HepG2 (cell line): ENCODE data around the gene MIEF1. TPM values are rescaled to one million over a fixed set of nuclear protein-coding genes. Genes with fewer than 3 reads are reported as not detected.

Experiments used
- ATAC-seq: fragments of 200-7000 bp; cut with Tn5 transposase; 3 replicates; pipeline ENCODE4 v1.9.1; 2020; ENCODE audit warnings: mild to moderate bottlenecking, moderate library complexity
- BruUV-seq: library from RNA; stranded (reverse); fragments of 400-500 nt; replicated peaks from 2 replicates; lab custom pipeline; 2021; lab: Mats Ljungman, UMichigan
- CTCF ChIA-PET: fragments of 300-600 bp; formaldehyde crosslinking; extraction: SDS; loops from one replicate; lab custom pipeline; 2021; ENCODE audit warnings: low total read pairs, inconsistent platforms, low intra/inter-chr PET ratio; lab: Yijun Ruan, JAX
- POLR2A ChIA-PET: fragments of 350-600 bp; sonication (Branson Sonifier 250); formaldehyde crosslinking; loops from one replicate; lab custom pipeline; 2020; ENCODE audit warnings: antibody characterized with exemption, inconsistent platforms; lab: Yijun Ruan, JAX
- DNase-seq: peaks from one replicate; pipeline ENCODE4 v3.0.0-alpha.2; 2015; ENCODE audit warnings: low spot score
- FAIRE-seq: peaks from 3 replicates; lab custom pipeline; 2011; peaks lifted over from hg19 to GRCh38; lab: Jason Lieb, UNC
- H2AFZ ChIP-seq: one replicate; pipeline ENCODE4 v1.6.1; 2011; ENCODE audit warnings: low read length, inconsistent platforms
- H3K27ac ChIP-seq: fragments of 300-600 bp; 3 replicates; pipeline ENCODE4 v1.8.0; 2011; ENCODE audit warnings: mixed run types, mild to moderate bottlenecking, mixed read lengths, low read length, inconsistent platforms; ENCODE audit not compliant: insufficient read depth; ENCODE audit errors: extremely low read length
- H3K27me3 ChIP-seq, 2 experiments: fragments of 200-600 bp in 1 of 2; 2 replicates in 1 of 2; 3 replicates in 1 of 2; pipeline versions ENCODE4 v1.6.0 to v1.8.0; 2011; ENCODE audit warnings: low read length in 2 of 2, mild to moderate bottlenecking in 2 of 2, moderate library complexity in 2 of 2, inconsistent platforms in 1 of 2; ENCODE audit not compliant: insufficient read depth in 2 of 2, control insufficient read depth in 1 of 2
- H3K36me3 ChIP-seq, 2 experiments: fragments of 200-600 bp in 1 of 2; replicated peaks in 1 of 2; 2 replicates in 1 of 2; 3 replicates in 1 of 2; pipeline versions ENCODE4 v1.5.1 to v1.8.0; 2011; ENCODE audit warnings: low read length in 2 of 2, inconsistent platforms in 1 of 2; ENCODE audit not compliant: insufficient read depth in 2 of 2, control insufficient read depth in 1 of 2
- H3K4me1 ChIP-seq: 2 replicates; pipeline ENCODE4 v1.5.1; 2012; ENCODE audit warnings: low read length, inconsistent platforms; ENCODE audit not compliant: insufficient read depth
- H3K4me2 ChIP-seq: 2 replicates; pipeline ENCODE4 v1.6.0; 2011; ENCODE audit warnings: low read depth, low read length, inconsistent platforms
- H3K4me3 ChIP-seq, 3 experiments: fragments of 200-600 bp in 1 of 3; sonication (generic), shearing (Covaris generic) in 1 of 3; replicated peaks in 1 of 3; 2 replicates each; pipeline ENCODE4 v1.5.1; 2011 to 2016; ENCODE audit warnings: low read length in 3 of 3, inconsistent platforms in 2 of 3, low read depth in 2 of 3, mild to moderate bottlenecking in 2 of 3, control low read depth in 1 of 3, mixed read lengths in 1 of 3; ENCODE audit not compliant: insufficient read depth in 1 of 3
- H3K79me2 ChIP-seq: one replicate; pipeline ENCODE4 v1.6.1; 2011; ENCODE audit warnings: low read length, inconsistent platforms; ENCODE audit not compliant: insufficient read depth
- H3K9ac ChIP-seq: 2 replicates; pipeline ENCODE4 v1.6.0; 2011; ENCODE audit warnings: mild to moderate bottlenecking, low read depth, low read length, inconsistent platforms; ENCODE audit not compliant: insufficient read depth
- H3K9me3 ChIP-seq: 2 replicates; pipeline ENCODE4 v1.5.1; 2012; ENCODE audit warnings: mild to moderate bottlenecking, low read length
- H4K20me1 ChIP-seq: 2 replicates; pipeline ENCODE4 v1.6.0; 2011; ENCODE audit warnings: inconsistent platforms, mild to moderate bottlenecking, low read length, moderate library complexity; ENCODE audit not compliant: insufficient read depth
- CHD2 ChIP-seq: IDR thresholded peaks from 2 replicates; pipeline ENCODE4 v1.6.1; 2011; ENCODE audit warnings: low read depth, low read length, improper control_type of control experiment
- DPF2 ChIP-seq: sonication (generic); formaldehyde crosslinking; IDR thresholded peaks from 2 replicates; pipeline ENCODE4 v1.4.0; 2020; ENCODE audit warnings: mild to moderate bottlenecking, low read depth, missing genetic modification reagents, borderline replicate concordance
- HES4 ChIP-seq: sonication (generic); formaldehyde crosslinking; IDR thresholded peaks from 2 replicates; pipeline ENCODE4 v1.9.0; 2021; ENCODE audit warnings: mild to moderate bottlenecking, missing genetic modification reagents, borderline replicate concordance
- IKZF5 ChIP-seq: IDR thresholded peaks from 2 replicates; pipeline ENCODE4 v1.6.1; 2018; ENCODE audit warnings: missing genetic modification reagents, mild to moderate bottlenecking, missing compliant biosample characterization
- KLF16 ChIP-seq, 2 experiments: sonication (generic) in 1 of 2; formaldehyde crosslinking in 1 of 2; IDR thresholded peaks; 2 replicates each; pipeline versions ENCODE4 v1.6.1 to v1.8.0; 2016 to 2023; ENCODE audit warnings: missing genetic modification reagents in 2 of 2, missing compliant biosample characterization in 1 of 2
- MYNN ChIP-seq: sonication (generic); formaldehyde crosslinking; IDR thresholded peaks from 2 replicates; pipeline ENCODE4 v1.4.0; 2020; ENCODE audit warnings: mild to moderate bottlenecking, low read depth, missing genetic modification reagents
- NFKB2 ChIP-seq: sonication (generic); formaldehyde crosslinking; IDR thresholded peaks from 2 replicates; pipeline ENCODE4 v1.4.0; 2020; ENCODE audit warnings: missing genetic modification reagents, borderline replicate concordance
- PRMT3 ChIP-seq: sonication (generic); formaldehyde crosslinking; IDR thresholded peaks from 2 replicates; pipeline ENCODE4 v1.8.1; 2022; ENCODE audit warnings: low read depth, mild to moderate bottlenecking, moderate library complexity, missing genetic modification reagents, borderline replicate concordance
- RNF2 ChIP-seq: fragments of 450-650 bp; conservative IDR thresholded peaks from 2 replicates; pipeline ENCODE4 v1.6.1; 2016; ENCODE audit warnings: low read depth
- WIZ ChIP-seq: sonication (generic); formaldehyde crosslinking; IDR thresholded peaks from 2 replicates; pipeline ENCODE4 v1.5.1; 2020; ENCODE audit warnings: mild to moderate bottlenecking, missing genetic modification reagents
- ZNF124 ChIP-seq: sonication (generic); formaldehyde crosslinking; IDR thresholded peaks from 2 replicates; pipeline ENCODE4 v1.4.0; 2020; ENCODE audit warnings: missing genetic modification reagents
- ZNF256 ChIP-seq: sonication (generic); formaldehyde crosslinking; conservative IDR thresholded peaks from 2 replicates; pipeline ENCODE4 v1.4.0; 2020; ENCODE audit warnings: missing genetic modification reagents
- ZNF264 ChIP-seq: sonication (generic); formaldehyde crosslinking; IDR thresholded peaks from 2 replicates; pipeline ENCODE4 v1.4.0; 2020; ENCODE audit warnings: missing genetic modification reagents
- ZNF816 ChIP-seq: sonication (generic); formaldehyde crosslinking; IDR thresholded peaks from 2 replicates; pipeline ENCODE4 v1.8.0; 2022; ENCODE audit warnings: missing genetic modification reagents, mild to moderate bottlenecking, borderline replicate concordance
- ZSCAN12 ChIP-seq: sonication (generic); formaldehyde crosslinking; IDR thresholded peaks from 2 replicates; pipeline ENCODE4 v1.9.0; 2021; ENCODE audit warnings: mild to moderate bottlenecking, missing genetic modification reagents
- WGBS: methylation state at CpG from one replicate; pipeline ENCODE4 v1.1.6; 2017; ENCODE audit warnings: low lambda C conversion rate; 5-methylcytosine and 5-hydroxymethylcytosine counted together
- in situ Hi-C: cut with HindIII; loops from 2 replicates; pipeline ENCODE4 v1.10.0; 2017; ENCODE audit warnings: low pct_unique_long_range_greater_than_20kb; ENCODE audit not compliant: extremely low pct_ligation_motif_present
- intact Hi-C: fragments of 100-400 bp; cut with micrococcal nuclease; formaldehyde crosslinking; loops from one replicate; pipeline ENCODE4 v1.10.0; 2022; ENCODE audit not compliant: unreplicated experiment
- polyA plus RNA-seq, 8 experiments: library from polyadenylated mRNA; depleted of rRNA in 3 of 8; stranded (reverse) in 7 of 8; unstranded in 1 of 8; fragments of >200 nt; fragmentation: Illumina TruSeq in 4 of 8; extraction: Trizol in 4 of 8; gene quantifications; 2 replicates each; pipeline versions ENCODE4 v1.2.1 to v1.2.3, GENCODE V29; 2011 to 2016; ENCODE audit warnings: low read depth in 4 of 8, missing spikeins in 1 of 8, mixed read lengths in 1 of 8; ENCODE audit not compliant: insufficient read depth in 1 of 8
- total RNA-seq, 5 experiments: library from RNA; depleted of rRNA; stranded (reverse); fragments of >200 nt; fragmentation: Illumina TruSeq; extraction: Trizol; gene quantifications; 2 replicates each; pipeline ENCODE4 v1.2.3, GENCODE V29; 2016; ENCODE audit warnings: low read depth in 1 of 5
- TF ChIP-seq, protein P1 (sequence below): sonication (generic); formaldehyde crosslinking; IDR thresholded peaks from 2 replicates; pipeline ENCODE4 v1.4.0; 2020; ENCODE audit warnings: missing genetic modification reagents
- TF ChIP-seq, protein P2 (sequence below): sonication (generic); formaldehyde crosslinking; IDR thresholded peaks from 2 replicates; pipeline ENCODE4 v1.8.1; 2022; ENCODE audit warnings: mild to moderate bottlenecking, missing genetic modification reagents
- TF ChIP-seq, protein P3 (sequence below): sonication (generic); formaldehyde crosslinking; IDR thresholded peaks from 2 replicates; pipeline ENCODE4 v1.9.0; 2021; ENCODE audit warnings: missing genetic modification reagents, borderline replicate concordance

MIEF1 gene
- total and polyA plus RNA-seq, 2 of the 13 experiments (the other 11 are each of a cell fraction or from before 2014, with no cell fraction given), result 21.7 to 34.8 TPM

DNA sequence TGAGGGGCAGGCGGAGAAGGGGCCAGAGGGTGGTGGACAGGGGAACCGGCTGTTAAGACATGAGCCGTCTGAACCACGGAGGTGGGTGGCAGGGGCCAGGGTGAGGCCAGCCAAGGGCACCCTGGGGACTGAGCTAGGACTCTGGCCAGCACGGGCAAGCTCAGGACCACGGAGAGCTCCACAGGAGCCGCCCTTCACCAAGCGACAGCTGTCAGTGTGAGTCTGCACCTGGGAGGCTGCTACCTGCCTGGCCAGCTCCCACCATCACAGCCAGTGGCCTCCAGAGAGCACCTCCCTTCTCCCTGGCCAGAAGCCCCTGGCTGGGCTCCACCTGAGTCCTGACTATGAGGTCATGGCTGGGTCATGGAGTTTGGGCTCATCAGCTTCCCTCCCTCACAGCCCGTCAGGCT is 23.6 kb upstream of the MIEF1 start:
- Histone ChIP-seq H3K27ac (no peak overlapping the region), H3K27me3 (peaks cover 0 to under 1% of the 10 kb centered on the region in 2 experiments; a peak in 3 of 5 replicates), H3K9ac (no peak overlapping the region), H3K4me2 (no peak overlapping the region), H3K36me3 (no peaks in the 10 kb centered on the region), H2AFZ (no peak overlapping the region), H3K4me3 (no peak overlapping the region), H3K4me1 (peaks cover 22% of the 10 kb centered on the region), H3K79me2 (no peaks in the 10 kb centered on the region), H4K20me1 (no peaks in the 10 kb centered on the region), H3K9me3 (no peaks in the 10 kb centered on the region)
- FAIRE-seq (no peak), ATAC-seq (peak; percentile 85), DNase-seq (no peak)
- no TSS peak for BruUV-seq
- CTCF ChIA-PET, result no interaction called here
- intact Hi-C loops (no loop called here), in situ Hi-C loops (no loop called here)
- POLR2A ChIA-PET, result interaction anchor here (0.7 to 1.2 kb wide), 4 partner anchors 11 to 566 kb away, joined by 3 to 8 read pairs (median 3); partner anchors contain the start of genes ATF4 and RPL3
- 12% methylated on average over 6 of the region's 9 CpGs for whole genome bisulfite sequencing
- TF ChIP-seq CHD2 (no peak), ZNF264 (CRISPR knock-in tag) (no peak), ZNF816 (CRISPR knock-in tag) (no peak), ZNF124 (peak; percentile 65; the same call in 1 of the 2 replicates), MYNN (no peak), NFKB2 (CRISPR knock-in tag) (peak; percentile 74; the same call in 1 of the 2 replicates), ZNF256 (CRISPR knock-in tag) (peak; percentile 69; the same call in 1 of the 2 replicates), HES4 (peak; percentile 50; the same call in 1 of the 2 replicates), RNF2 (no peak), PRMT3 (CRISPR knock-in tag) (0 out of 2 replicates have a peak, but pooled peaks have one; percentile 75), ZSCAN12 (CRISPR knock-in tag) (0 out of 2 replicates have a peak, but pooled peaks have one; percentile 67), DPF2 (CRISPR knock-in tag) (no peak), KLF16 (CRISPR knock-in tag; IDR thresholded peaks at IDR 0.05) (peak in 1 of 2 experiments; percentile 91; a peak in 2 of 4 replicates), WIZ (CRISPR knock-in tag) (peak; percentile 90), IKZF5 (CRISPR knock-in tag) (peak; percentile 71; the same call in 1 of the 2 replicates)
- TF ChIP-seq, protein P1, sequence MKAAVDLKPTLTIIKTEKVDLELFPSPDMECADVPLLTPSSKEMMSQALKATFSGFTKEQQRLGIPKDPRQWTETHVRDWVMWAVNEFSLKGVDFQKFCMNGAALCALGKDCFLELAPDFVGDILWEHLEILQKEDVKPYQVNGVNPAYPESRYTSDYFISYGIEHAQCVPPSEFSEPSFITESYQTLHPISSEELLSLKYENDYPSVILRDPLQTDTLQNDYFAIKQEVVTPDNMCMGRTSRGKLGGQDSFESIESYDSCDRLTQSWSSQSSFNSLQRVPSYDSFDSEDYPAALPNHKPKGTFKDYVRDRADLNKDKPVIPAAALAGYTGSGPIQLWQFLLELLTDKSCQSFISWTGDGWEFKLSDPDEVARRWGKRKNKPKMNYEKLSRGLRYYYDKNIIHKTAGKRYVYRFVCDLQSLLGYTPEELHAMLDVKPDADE, result 0 out of 2 replicates have a peak, but pooled peaks have one; percentile 69
- TF ChIP-seq, protein P2, sequence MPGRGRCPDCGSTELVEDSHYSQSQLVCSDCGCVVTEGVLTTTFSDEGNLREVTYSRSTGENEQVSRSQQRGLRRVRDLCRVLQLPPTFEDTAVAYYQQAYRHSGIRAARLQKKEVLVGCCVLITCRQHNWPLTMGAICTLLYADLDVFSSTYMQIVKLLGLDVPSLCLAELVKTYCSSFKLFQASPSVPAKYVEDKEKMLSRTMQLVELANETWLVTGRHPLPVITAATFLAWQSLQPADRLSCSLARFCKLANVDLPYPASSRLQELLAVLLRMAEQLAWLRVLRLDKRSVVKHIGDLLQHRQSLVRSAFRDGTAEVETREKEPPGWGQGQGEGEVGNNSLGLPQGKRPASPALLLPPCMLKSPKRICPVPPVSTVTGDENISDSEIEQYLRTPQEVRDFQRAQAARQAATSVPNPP, result no peak
- TF ChIP-seq, protein P3, sequence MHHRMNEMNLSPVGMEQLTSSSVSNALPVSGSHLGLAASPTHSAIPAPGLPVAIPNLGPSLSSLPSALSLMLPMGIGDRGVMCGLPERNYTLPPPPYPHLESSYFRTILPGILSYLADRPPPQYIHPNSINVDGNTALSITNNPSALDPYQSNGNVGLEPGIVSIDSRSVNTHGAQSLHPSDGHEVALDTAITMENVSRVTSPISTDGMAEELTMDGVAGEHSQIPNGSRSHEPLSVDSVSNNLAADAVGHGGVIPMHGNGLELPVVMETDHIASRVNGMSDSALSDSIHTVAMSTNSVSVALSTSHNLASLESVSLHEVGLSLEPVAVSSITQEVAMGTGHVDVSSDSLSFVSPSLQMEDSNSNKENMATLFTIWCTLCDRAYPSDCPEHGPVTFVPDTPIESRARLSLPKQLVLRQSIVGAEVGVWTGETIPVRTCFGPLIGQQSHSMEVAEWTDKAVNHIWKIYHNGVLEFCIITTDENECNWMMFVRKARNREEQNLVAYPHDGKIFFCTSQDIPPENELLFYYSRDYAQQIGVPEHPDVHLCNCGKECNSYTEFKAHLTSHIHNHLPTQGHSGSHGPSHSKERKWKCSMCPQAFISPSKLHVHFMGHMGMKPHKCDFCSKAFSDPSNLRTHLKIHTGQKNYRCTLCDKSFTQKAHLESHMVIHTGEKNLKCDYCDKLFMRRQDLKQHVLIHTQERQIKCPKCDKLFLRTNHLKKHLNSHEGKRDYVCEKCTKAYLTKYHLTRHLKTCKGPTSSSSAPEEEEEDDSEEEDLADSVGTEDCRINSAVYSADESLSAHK, result 0 out of 2 replicates have a peak, but pooled peaks have one; percentile 67
